Osteocyte (in vitro differentiated cells): ENCODE measurements around the gene AKNA. TPM values are rescaled to one million over a fixed set of nuclear protein-coding genes. Genes with fewer than 3 reads are reported as not detected.

ENCODE experiments used
- DNase-seq: peaks from one replicate; pipeline ENCODE4 v3.0.0; 2021; ENCODE audit warnings: mixed read lengths; ENCODE audit not compliant: unreplicated experiment; ENCODE audit errors: extremely low spot score
- H3K27ac Mint-ChIP-seq: one replicate; pipeline ENCODE4 v1.8.0; 2021; ENCODE audit warnings: mild to moderate bottlenecking, mixed read lengths; ENCODE audit not compliant: unreplicated experiment
- H3K27me3 Mint-ChIP-seq: one replicate; pipeline ENCODE4 v1.8.0; 2021; ENCODE audit warnings: mixed read lengths; ENCODE audit not compliant: unreplicated experiment
- H3K36me3 Mint-ChIP-seq: one replicate; pipeline ENCODE4 v1.8.0; 2021; ENCODE audit warnings: mixed read lengths; ENCODE audit not compliant: unreplicated experiment
- H3K4me1 Mint-ChIP-seq: one replicate; pipeline ENCODE4 v1.8.0; 2021; ENCODE audit warnings: mixed read lengths; ENCODE audit not compliant: unreplicated experiment
- H3K4me3 Mint-ChIP-seq: one replicate; pipeline ENCODE4 v1.8.0; 2021; ENCODE audit warnings: mild to moderate bottlenecking, moderate library complexity, mixed read lengths; ENCODE audit not compliant: unreplicated experiment
- H3K9me3 Mint-ChIP-seq: one replicate; pipeline ENCODE4 v1.8.0; 2021; ENCODE audit warnings: mixed read lengths; ENCODE audit not compliant: unreplicated experiment
- CTCF ChIP-seq: fragments of 200-600 bp; sonication (generic); IDR thresholded peaks from 2 replicates; pipeline ENCODE4 v1.5.0; 2021; ENCODE audit warnings: antibody characterized with exemption, mild to moderate bottlenecking, moderate library complexity
- total RNA-seq: library from RNA; stranded (reverse); gene quantifications from 2 replicates; pipeline ENCODE4 v1.2.1, GENCODE V29; 2021

Gene AKNA
- total RNA-seq, 1 donor from 2014 or later = 36.0 TPM

GRCh38 chr9:114289571-114290481 is 98.0 kb downstream of the AKNA start:
- H3K27ac Mint-ChIP-seq = no peak overlapping the region
- H3K27me3 Mint-ChIP-seq = no peaks in the 10 kb centered on the region

GRCh38 chr9:114289106-114289505 is 98.7 kb downstream of the AKNA start:
- Mint-ChIP-seq H3K4me1 (peaks cover 44% of the 10 kb centered on the region), H3K9me3 (no peaks in the 10 kb centered on the region), H3K27me3 (no peaks in the 10 kb centered on the region), H3K36me3 (peaks cover 26% of the 10 kb centered on the region), H3K27ac (no peak overlapping the region), H3K4me3 (no peak overlapping the region)
- no peak for TF ChIP-seq CTCF
- DNase-seq = peak; percentile 80

More at GRCh38 chr9:114289571-114290481, 98.0 kb downstream of the AKNA start:
- no peak overlapping the region for H3K4me3 Mint-ChIP-seq
- DNase-seq = peak; percentile 81
- H3K36me3 Mint-ChIP-seq = peaks cover 30% of the 10 kb centered on the region
- peaks cover 43% of the 10 kb centered on the region for H3K4me1 Mint-ChIP-seq
- TF ChIP-seq CTCF = no peak
- peaks cover 4% of the 10 kb centered on the region for H3K9me3 Mint-ChIP-seq

- no peaks in the 10 kb centered on the region for H3K27me3 Mint-ChIP-seq
- no peak overlapping the region for H3K4me3 Mint-ChIP-seq
- peaks cover 23% of the 10 kb centered on the region for H3K36me3 Mint-ChIP-seq
- no peaks in the 10 kb centered on the region for H3K9me3 Mint-ChIP-seq
- H3K4me1 Mint-ChIP-seq = peaks cover 48% of the 10 kb centered on the region
- peak overlapping the region; percentile 89 for H3K27ac Mint-ChIP-seq
- DNase-seq = peak; percentile 86
- no peak for TF ChIP-seq CTCF
Observed at GRCh38 chr9:114288193-114289091, 99.3 kb downstream of the AKNA start.

DNA sequence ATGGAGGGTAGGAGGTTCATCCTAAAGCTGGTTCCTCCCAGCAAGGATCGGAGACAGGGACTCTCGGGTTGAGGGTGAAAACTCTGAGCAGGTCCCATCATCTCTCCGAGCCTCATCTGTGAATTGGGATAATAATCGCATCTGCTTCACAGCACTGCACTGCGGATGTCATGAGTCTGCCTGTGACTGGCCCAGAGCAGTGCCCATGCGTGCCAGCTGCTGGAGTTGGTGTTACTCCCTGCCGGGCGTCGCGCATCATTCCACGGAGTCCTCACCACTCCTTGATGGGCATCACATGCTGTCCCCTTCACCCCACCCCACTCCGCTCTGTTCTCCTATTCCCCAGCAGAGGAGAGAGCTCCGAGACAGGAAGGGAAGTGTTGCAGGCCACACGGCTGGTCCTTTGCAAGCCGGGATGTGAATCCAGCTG is 100.0 kb downstream of the AKNA start:
- no peaks in the 10 kb centered on the region for H3K9me3 Mint-ChIP-seq
- no peaks in the 10 kb centered on the region for H3K27me3 Mint-ChIP-seq
- peak overlapping the region; percentile 89 for H3K27ac Mint-ChIP-seq
- TF ChIP-seq CTCF = no peak
- peaks cover 54% of the 10 kb centered on the region for H3K4me1 Mint-ChIP-seq
- DNase-seq = peak; percentile 85
- no peak overlapping the region for H3K4me3 Mint-ChIP-seq
- peaks cover 16% of the 10 kb centered on the region for H3K36me3 Mint-ChIP-seq
